ENCODE data around the gene LRP8. TPM values are rescaled to one million over a fixed set of nuclear protein-coding genes. Genes with fewer than 3 reads are reported as not detected.
A peak's percentile ranks its signal among the peaks of the same experiment; 100 is the strongest.

The LRP8 gene
- total and polyA plus RNA-seq, 2 experiments from 2014 or later, result 27.8 to 71.1 TPM

- no peak for TF ChIP-seq REST (IDR thresholded peaks at IDR 0.05; ENCODE audit: unreplicated experiment)
These were observed 86.0 kb downstream of the LRP8 start (continued) for GRCh38 chr1:53241828-53242227.

GRCh38 chr1:53238197-53239155 lies 89.4 kb downstream of the LRP8 start, which contains the start of gene MAGOH:
MAGOH (minus strand) TSS chr1:53238518; CDS start chr1:53238448, 70 bp downstream.
- H3K4me3 ChIP-seq, result peak within 1 kb of the TSS; percentile 99
- H3F3A ChIP-seq (replicated peaks; ENCODE audit: low read depth), result 0 out of 2 replicates have a peak, but pooled peaks cover 4% of the 10 kb centered on the region
- peaks cover 20% of the 10 kb centered on the region for H3K36me3 Mint-ChIP-seq (ENCODE audit: low read depth)
- peak; percentile 96 for ATAC-seq
- H3K4me1 ChIP-seq (ENCODE audit: insufficient read depth), result peaks cover 3% of the 10 kb centered on the region
- H3K4me1 Mint-ChIP-seq, result peaks cover 7% of the 10 kb centered on the region
- peak within 1 kb of the TSS; percentile 99 for H3K4me2 ChIP-seq
- H2AFZ ChIP-seq, result peak within 1 kb of the TSS; percentile 89
- H4K20me1 ChIP-seq (replicated peaks; ENCODE audit: insufficient read depth), result no peaks in the 10 kb centered on the region; the same call in 1 of the 2 replicates
- H3K36me3 ChIP-seq (ENCODE audit: insufficient read depth), result peaks cover 16% of the 10 kb centered on the region
- peak; percentile 98 for DNase-seq (ENCODE audit: low spot score)
- H3K4me3 Mint-ChIP-seq, result peak within 1 kb of the TSS; percentile 92
- H3K27ac ChIP-seq (ENCODE audit: low read depth), result peak within 1 kb of the TSS; percentile 21; the same call in 1 of the 2 replicates
- H3K27ac Mint-ChIP-seq, result peak within 1 kb of the TSS; percentile 94
- peaks cover 3% of the 10 kb centered on the region; the same call in 1 of the 3 replicates for H3K9me3 Mint-ChIP-seq
- H3K27me3 ChIP-seq (ENCODE audit: insufficient read depth), result no peaks in the 10 kb centered on the region
- TF ChIP-seq ETS1 (IDR thresholded peaks at IDR 0.05) (peak; percentile 79), CREB1 (CRISPR knock-in tag; IDR thresholded peaks at IDR 0.05; ENCODE audit: low read depth) (peak; percentile 99), STAT1 (IDR thresholded peaks at IDR 0.05; ENCODE audit: unreplicated experiment) (no peak), POLR2AphosphoS5 (IDR thresholded peaks at IDR 0.05; ENCODE audit: low read depth) (peak; percentile 71)
- H3K79me2 ChIP-seq (replicated peaks; ENCODE audit: insufficient read depth), result peaks cover 29% of the 10 kb centered on the region
- no peaks in the 10 kb centered on the region for H3K9me2 ChIP-seq (ENCODE audit: insufficient read depth)
- peaks cover 16% of the 10 kb centered on the region for H3K27me3 Mint-ChIP-seq (ENCODE audit: insufficient read depth, low read depth, poor library complexity)

GRCh38 chr1:53237638-53238037 lies 90.2 kb downstream of the LRP8 start:
- peak overlapping the region; percentile 99 for H3K4me2 ChIP-seq
- no peaks in the 10 kb centered on the region; the same call in 1 of the 2 replicates for H4K20me1 ChIP-seq (replicated peaks; ENCODE audit: insufficient read depth)
- peak overlapping the region; percentile 89; the same call in 1 of the 2 replicates for H2AFZ ChIP-seq
- peaks cover 28% of the 10 kb centered on the region for H3K36me3 Mint-ChIP-seq (ENCODE audit: low read depth)
- 0 out of 2 replicates have a peak, but pooled peaks cover 4% of the 10 kb centered on the region for H3F3A ChIP-seq (replicated peaks; ENCODE audit: low read depth)
- peak overlapping the region; percentile 92 for H3K4me3 Mint-ChIP-seq
- H3K27me3 Mint-ChIP-seq (ENCODE audit: insufficient read depth, low read depth, poor library complexity), result peaks cover 16% of the 10 kb centered on the region
- DNase-seq (ENCODE audit: low spot score) (peak; percentile 24), ATAC-seq (no peak)
- no peaks in the 10 kb centered on the region for H3K9me2 ChIP-seq (ENCODE audit: insufficient read depth)
- H3K27me3 ChIP-seq (ENCODE audit: insufficient read depth), result no peaks in the 10 kb centered on the region
- peaks cover 7% of the 10 kb centered on the region for H3K4me1 Mint-ChIP-seq
- H3K9me3 Mint-ChIP-seq, result peaks cover 3% of the 10 kb centered on the region; the same call in 1 of the 3 replicates
- H3K27ac Mint-ChIP-seq, result peak overlapping the region; percentile 93
- TF ChIP-seq REST (IDR thresholded peaks at IDR 0.05; ENCODE audit: unreplicated experiment) (no peak), CREB1 (CRISPR knock-in tag; IDR thresholded peaks at IDR 0.05; ENCODE audit: low read depth) (no peak)
- H3K4me3 ChIP-seq, result peak overlapping the region; percentile 99
- no peak overlapping the region; the same call in 1 of the 2 replicates for H3K27ac ChIP-seq (ENCODE audit: low read depth)
- peaks cover 3% of the 10 kb centered on the region for H3K4me1 ChIP-seq (ENCODE audit: insufficient read depth)
- H3K79me2 ChIP-seq (replicated peaks; ENCODE audit: insufficient read depth), result peaks cover 29% of the 10 kb centered on the region
- peaks cover 23% of the 10 kb centered on the region for H3K36me3 ChIP-seq (ENCODE audit: insufficient read depth)
